NCI-H1092 treated with DMSO at 0.1 percent for 48 hours (cell line): ENCODE measurements around the gene ZBTB37.
"Not testable (repeated sequence)": the region's sequence is repeated elsewhere in the genome, so short reads cannot be mapped to it uniquely, and the experiment has no call there.

Experiments
- DNase-seq: peaks from one replicate; lab custom pipeline; 2025; lab: John Stamatoyannopoulos, UW

ZBTB37 gene

GRCh38 chr1:173865468-173866164 is 2.6 kb upstream of the ZBTB37 start:
- no peak for DNase-seq

DNA sequence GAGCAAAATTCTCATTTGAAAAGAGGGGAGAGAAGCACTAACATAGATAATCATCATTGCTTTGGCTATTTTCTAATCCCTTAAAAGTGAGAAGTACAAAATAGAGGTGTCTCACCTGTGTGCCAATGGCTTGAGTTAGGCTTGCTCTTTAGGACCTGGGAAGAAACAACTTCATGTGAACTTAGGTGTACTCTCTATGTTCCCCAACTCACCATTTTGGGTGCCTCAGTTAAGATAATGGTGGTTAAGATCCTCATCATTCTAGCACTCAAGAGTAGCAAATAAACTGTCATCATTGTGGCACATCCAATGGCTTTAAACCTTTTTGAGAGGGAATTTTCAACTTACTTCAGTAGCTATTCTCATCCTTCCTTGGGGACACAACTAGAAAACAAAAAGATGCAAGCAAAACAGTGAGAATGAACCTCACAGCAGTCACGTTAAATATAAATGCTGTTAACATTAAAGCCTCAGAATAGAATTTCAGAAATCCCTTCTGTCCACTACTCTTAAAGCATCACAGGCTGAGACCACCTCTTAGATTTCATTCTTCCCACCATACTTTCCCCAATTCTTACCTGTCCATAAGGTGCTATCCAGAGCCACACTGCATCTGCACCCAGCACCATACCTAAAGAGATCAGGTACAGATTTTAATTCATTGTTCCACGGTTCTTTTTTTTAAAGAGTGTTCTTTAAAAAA is 1.6 kb upstream of the ZBTB37 start:
- DNase-seq: no peak

DNA sequence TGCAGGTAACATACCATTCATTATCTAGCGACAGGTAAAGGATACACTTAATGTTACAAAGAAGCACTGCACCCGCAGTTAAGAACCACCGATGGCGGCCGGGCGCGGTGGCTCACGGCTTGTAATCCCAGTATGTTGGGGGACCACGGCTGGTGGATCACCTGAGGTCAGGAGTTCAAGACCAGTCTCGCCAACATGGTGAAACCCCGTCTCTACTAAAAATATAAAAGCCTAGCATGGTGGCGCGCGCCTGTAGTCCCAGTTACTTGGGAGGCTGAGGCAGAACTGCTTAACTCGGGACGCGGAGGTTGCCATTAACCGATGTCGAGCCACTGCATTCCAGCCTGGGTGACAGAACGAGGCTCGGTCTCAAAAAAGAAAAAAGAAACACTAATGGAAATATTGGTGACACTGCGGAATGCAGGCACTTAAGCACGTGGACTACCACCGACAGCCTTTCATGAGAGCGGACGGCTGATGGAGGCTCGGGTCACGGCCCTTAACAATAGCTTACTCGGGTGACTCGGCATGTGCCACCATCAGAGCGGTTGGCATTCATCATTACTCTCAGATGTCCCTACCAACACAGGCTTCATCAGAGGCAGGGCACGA is 933 bp upstream of the ZBTB37 start:
- DNase-seq: no peak

GRCh38 chr1:173867753-173868265 is 371 bp upstream of the ZBTB37 start, which contains the start of gene GAS5:
Gene GAS5 (minus strand): TSS chr1:173867989.
- DNase-seq: peak; percentile 100

DNA sequence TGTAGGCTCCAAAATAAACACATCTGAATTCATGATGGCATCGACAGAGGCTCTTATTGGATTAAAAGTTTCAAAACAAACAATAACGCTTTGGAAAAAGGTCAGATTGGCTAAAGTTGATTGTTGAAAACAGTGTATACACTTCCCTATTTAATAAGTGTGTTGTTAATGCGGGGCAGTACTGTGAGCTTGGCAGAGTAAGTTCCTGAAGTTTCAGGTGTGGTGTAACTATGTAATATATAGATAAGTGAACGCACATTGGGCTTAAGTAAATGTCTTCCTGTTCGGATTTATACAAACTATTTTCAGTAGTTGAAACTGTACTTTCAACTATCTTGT is 810 bp downstream of the ZBTB37 start:
- no peak for DNase-seq

DNA sequence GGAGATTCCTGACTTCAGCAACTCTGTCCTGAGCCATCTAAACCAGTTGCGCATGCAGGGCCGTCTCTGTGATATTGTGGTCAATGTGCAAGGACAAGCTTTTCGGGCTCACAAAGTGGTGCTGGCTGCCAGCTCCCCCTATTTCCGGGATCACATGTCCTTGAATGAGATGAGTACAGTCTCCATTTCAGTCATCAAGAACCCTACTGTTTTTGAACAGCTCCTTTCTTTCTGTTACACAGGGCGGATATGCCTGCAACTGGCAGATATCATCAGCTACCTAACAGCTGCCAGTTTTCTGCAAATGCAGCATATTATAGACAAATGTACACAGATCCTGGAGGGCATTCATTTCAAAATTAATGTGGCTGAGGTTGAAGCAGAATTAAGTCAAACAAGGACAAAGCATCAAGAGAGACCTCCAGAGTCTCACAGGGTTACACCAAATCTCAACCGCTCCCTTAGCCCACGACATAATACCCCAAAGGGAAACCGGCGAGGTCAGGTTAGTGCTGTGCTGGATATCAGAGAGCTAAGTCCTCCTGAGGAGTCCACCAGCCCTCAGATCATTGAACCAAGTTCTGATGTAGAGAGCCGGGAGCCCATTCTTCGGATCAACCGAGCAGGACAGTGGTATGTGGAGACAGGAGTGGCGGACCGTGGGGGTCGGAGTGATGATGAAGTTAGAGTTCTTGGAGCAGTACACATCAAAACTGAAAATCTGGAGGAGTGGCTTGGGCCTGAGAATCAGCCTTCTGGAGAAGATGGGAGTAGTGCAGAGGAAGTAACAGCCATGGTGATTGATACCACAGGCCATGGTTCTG is 2.3 kb downstream of the ZBTB37 start:
- no peak for DNase-seq

DNA sequence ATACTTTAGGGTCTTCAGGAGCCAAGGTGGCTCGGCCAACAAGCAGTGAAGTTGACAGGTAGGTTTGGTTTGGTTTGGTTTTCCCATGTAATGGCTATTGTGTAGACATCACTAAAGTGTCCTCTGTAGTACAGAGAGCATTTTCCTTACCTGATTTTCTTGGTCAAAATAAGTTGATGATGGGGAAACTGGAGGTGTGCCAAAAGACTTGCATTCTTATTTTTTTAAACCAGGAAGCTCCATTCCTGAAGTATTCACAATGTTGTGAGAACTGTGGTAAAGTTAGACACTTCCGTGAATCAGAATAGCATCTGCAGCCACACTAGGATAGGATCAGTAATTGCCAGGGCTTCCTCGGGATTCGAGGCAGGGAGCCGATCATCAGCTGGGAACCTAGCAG is 2.9 kb downstream of the ZBTB37 start:
- no peak for DNase-seq

GRCh38 chr1:173871500-173871899 is 3.3 kb downstream of the ZBTB37 start:
- DNase-seq: no peak

GRCh38 chr1:173876732-173877131 is 8.6 kb downstream of the ZBTB37 start:
- DNase-seq: no peak

DNA sequence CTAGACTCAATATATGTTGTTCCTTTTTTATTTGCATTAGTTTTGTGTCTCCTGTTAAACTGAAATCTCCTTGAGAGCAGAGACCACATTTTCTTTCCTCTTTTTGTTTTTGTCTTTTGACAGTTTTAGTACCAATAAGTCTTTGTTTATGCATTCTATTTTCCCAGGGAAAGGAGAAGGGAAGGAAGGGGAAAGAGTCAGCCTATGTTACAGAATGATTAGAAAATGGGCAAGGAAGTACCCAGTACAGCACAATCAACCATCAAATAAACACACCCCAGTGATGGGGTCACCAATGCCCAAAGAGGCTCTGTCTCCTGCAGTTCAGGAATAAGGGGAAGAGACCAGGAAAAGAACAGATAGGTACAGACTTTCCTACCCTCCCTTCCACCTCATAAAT is 10.1 kb downstream of the ZBTB37 start:
- no peak for DNase-seq

GRCh38 chr1:173881117-173881516 is 12.9 kb downstream of the ZBTB37 start:
- not testable (repeated sequence) for DNase-seq

DNA sequence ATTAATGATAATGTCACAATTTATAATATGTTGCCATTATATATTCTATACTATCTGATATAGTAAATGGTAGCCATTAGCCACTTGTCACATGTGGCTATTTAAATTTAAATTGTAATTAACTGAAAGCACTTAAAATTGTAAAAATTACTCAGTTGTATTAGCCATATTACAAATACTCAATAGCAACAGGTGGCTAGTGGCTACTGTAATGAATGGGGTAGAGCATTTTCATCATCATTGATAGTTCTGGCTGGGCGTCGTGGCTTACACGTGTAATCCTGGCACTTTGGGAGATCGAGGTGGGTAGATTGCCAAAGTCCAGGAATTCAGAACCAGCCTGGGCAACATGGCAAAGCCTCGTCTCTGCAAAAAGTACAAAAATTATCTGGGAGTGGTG is 16.5 kb downstream of the ZBTB37 start:
- no peak for DNase-seq

DNA sequence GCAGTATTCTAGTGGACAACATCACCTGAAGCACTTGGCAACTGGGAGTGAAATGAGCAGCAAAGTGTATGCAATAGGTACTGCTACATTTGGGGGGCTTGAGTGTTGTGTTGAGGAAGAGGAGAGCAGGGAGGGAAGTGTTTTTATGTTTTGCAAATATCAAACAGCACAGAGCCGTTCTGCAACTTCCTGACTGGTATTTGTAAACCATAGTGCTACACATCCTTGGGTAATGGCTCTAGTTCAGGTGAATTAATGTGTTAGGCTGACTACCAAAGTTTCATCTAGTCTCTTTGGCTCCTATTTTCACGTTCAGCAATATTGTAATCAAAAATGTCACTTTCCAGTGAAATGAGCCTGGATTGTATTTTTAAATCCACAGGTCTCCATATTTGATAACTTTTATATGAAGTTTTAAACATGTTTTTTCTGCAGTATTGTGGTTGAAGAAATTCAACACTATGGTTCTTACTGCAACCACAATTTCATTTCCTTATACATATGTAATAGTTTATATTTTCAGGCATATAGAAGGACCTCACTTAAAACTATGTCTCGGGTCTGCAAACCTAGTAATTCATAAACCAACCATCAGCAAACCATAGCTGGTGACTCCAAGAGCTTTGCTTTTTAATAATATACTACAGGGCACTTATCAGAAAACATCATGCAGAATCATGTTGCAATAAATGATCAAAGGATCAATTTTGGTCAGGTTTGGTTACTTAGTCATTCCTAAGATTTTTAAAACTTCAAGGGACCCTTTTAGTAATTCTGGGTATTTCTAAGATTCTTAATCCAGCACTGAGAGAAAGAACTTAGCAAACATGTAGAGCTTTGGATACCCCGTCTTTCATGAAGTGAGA is 18.8 kb downstream of the ZBTB37 start:
- no peak for DNase-seq

GRCh38 chr1:173887627-173888026 is 19.4 kb downstream of the ZBTB37 start:
- DNase-seq: no peak

DNA sequence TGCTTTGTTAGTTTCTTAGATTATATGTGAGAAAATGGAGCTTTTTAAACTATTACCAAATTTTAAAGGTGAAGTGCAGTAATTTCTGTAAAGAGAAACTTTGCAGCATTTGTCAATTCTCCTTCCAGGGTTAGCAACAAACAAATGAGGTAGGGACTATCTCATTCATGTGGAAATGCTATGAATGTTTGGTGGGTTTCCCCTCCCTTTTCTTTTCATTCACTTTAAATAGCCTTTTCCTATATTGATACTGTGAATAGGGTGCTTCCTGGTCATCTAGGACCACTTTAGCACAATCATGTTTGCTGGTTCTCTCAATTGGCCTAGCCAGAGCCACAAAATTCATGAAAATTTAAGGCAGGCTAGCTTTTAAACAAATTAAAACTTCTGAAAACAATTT is 20.6 kb downstream of the ZBTB37 start:
- DNase-seq: no peak

DNA sequence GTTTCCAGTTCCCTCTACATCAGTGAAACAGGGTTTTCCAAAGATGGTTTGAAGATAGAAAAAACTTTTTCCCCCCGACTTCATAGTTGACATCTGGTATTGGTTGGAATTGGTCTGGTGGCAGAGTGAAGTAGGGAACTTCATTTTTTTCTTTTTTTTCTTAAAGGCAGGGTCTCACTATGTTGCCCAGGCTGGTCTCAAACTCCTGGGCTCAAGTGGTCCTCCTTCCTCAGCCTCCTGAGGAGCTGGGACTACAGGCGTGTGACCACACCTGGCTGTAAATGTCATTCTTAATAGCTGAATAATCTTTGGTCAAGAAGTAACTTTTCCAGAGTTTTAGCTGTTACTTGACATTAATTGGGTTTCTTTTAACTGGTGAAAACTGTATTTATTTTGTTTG is 21.7 kb downstream of the ZBTB37 start:
- DNase-seq: no peak

DNA sequence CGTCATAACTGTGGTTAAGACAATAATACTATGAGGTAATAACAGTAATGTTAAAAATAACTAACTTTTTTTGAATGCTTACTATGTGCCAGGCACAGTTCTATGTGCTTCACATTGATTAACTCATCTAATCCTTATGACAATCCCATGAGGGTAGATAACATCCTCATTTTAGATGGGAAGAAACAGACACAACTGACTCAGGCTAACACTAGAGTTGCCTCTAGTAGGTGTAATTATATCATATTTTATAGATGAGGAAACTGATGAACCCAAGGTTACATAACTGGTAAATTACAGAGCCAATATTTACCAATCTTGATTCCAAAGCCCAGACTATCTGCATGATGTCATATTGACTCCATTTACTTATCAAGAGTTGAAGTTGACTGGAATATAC is 25.4 kb downstream of the ZBTB37 start:
- no peak for DNase-seq

DNA sequence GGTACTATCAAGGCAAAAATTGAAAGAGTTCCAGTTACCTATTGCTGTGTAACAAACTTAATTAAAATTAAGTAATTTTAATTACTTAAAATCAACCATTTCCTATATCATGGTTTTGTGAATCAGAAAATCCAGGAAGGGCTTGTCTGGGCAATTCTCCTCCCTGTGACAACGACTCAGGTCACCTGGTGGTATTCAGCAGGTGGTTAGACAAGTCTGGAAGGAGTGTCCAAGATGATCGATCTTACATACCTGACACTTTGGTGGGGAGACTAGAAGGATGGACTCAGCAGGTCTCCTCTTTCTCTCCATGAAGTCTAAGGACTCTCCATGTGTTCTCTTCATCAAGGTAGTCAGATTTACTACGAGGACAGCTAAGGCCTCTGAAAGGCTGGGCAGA is 26.0 kb downstream of the ZBTB37 start:
- DNase-seq: no peak

DNA sequence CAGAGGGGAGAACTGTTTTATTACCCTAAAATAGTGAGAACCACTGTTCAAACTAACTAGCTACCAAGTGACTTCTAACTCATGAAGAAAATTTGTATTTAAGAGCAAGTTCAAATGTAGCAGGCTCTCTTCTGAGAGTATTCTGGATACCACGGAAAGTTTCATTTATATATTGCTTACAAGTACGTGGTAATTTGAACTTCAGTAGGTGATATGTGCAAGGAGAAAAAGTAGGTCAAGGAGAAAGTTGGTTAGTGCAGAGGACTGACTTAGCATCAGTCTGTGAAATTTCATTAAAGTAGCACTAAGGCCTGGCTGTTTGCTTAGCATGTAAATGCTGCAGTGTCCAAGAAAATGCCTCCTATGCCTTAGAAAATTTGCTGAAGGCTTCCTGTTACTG is 32.2 kb downstream of the ZBTB37 start:
- DNase-seq: no peak

DNA sequence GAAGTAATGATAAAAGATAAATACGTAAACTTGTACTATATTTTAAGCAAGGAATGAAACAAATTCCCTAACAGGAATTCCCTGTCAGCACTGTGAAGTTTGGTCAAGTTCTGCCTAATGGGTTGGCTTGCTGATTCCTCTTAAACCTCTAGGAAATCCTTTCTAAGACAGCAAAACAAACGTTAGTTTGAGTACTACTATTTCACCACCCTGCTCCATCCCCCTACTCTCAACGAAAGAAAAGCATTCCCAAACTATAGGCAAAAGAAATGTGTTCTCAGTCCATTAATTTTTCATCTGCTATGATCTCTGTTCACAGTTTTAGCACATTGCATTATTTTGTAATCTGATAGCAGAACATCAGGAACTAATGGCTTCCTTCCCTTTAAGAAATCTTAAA is 32.8 kb downstream of the ZBTB37 start:
- no peak for DNase-seq

GRCh38 chr1:173903827-173904531 is 35.8 kb downstream of the ZBTB37 start:
- DNase-seq: no peak
